GM23338 (cell line): ENCODE measurements around the gene XPR1. TPM values are rescaled to one million over a fixed set of nuclear protein-coding genes. Genes with fewer than 3 reads are reported as not detected.

Experiments used
- ATAC-seq: fragments of 200-7000 bp; cut with Tn5 transposase; 3 replicates; pipeline ENCODE4 v1.9.1; 2020
- DNase-seq: peaks from one replicate; pipeline ENCODE4 v3.0.0-alpha.2; 2015; ENCODE audit warnings: low spot score
- H2AFZ ChIP-seq: fragments of 200-600 bp; sonication (generic); 2 replicates; pipeline ENCODE4 v1.8.0; 2016; ENCODE audit warnings: antibody characterized with exemption, mild to moderate bottlenecking, moderate library complexity
- H3F3A ChIP-seq: fragments of 200-600 bp; sonication (generic); replicated peaks from 2 replicates; pipeline ENCODE4 v1.8.0; 2017; ENCODE audit warnings: antibody characterized with exemption, mixed run types, low read depth
- H3K27ac ChIP-seq: fragments of 200-600 bp; sonication (generic); 2 replicates; pipeline ENCODE4 v1.6.1; 2016; ENCODE audit warnings: low read depth
- H3K27me3 ChIP-seq: fragments of 200-600 bp; sonication (generic); 2 replicates; pipeline ENCODE4 v1.8.0; 2016; ENCODE audit warnings: mild to moderate bottlenecking, mixed run types, moderate library complexity; ENCODE audit not compliant: insufficient read depth
- H3K36me3 ChIP-seq: fragments of 200-600 bp; sonication (generic); 2 replicates; pipeline ENCODE4 v1.8.0; 2016; ENCODE audit warnings: mild to moderate bottlenecking; ENCODE audit not compliant: insufficient read depth
- H3K4me1 ChIP-seq: fragments of 200-600 bp; sonication (generic); 2 replicates; pipeline ENCODE4 v1.8.0; 2016; ENCODE audit warnings: mild to moderate bottlenecking, moderate library complexity; ENCODE audit not compliant: insufficient read depth
- H3K4me2 ChIP-seq: fragments of 200-600 bp; sonication (generic); 2 replicates; pipeline ENCODE4 v1.7.1; 2017; ENCODE audit warnings: mixed run types
- H3K4me3 ChIP-seq: fragments of 200-600 bp; sonication (generic); 2 replicates; pipeline ENCODE4 v1.6.1; 2016; ENCODE audit warnings: mixed run types
- H3K79me2 ChIP-seq: fragments of 200-600 bp; sonication (generic); replicated peaks from 2 replicates; pipeline ENCODE4 v1.8.0; 2017; ENCODE audit warnings: mild to moderate bottlenecking; ENCODE audit not compliant: insufficient read depth
- H3K9me2 ChIP-seq: fragments of 200-600 bp; sonication (generic); 2 replicates; pipeline ENCODE4 v1.8.0; 2017; ENCODE audit not compliant: insufficient read depth
- H4K20me1 ChIP-seq: fragments of 200-600 bp; sonication (generic); replicated peaks from 2 replicates; pipeline ENCODE4 v1.8.0; 2017; ENCODE audit warnings: mild to moderate bottlenecking; ENCODE audit not compliant: insufficient read depth
- H3K27ac Mint-ChIP-seq: 2 replicates; pipeline ENCODE4 v1.8.0; 2020; ENCODE audit warnings: inconsistent platforms, mild to moderate bottlenecking, moderate library complexity, mixed read lengths
- H3K27me3 Mint-ChIP-seq: 3 replicates; pipeline ENCODE4 v1.8.0; 2022; ENCODE audit warnings: low read depth, mild to moderate bottlenecking, moderate library complexity, mixed read lengths, inconsistent platforms; ENCODE audit not compliant: insufficient read depth, poor library complexity
- H3K36me3 Mint-ChIP-seq: 3 replicates; pipeline ENCODE4 v1.8.0; 2021; ENCODE audit warnings: low read depth, mild to moderate bottlenecking, inconsistent platforms, moderate library complexity, mixed read lengths
- H3K4me1 Mint-ChIP-seq: 3 replicates; pipeline ENCODE4 v1.8.0; 2020; ENCODE audit warnings: mild to moderate bottlenecking, inconsistent platforms, mixed read lengths
- H3K4me3 Mint-ChIP-seq: 3 replicates; pipeline ENCODE4 v1.8.0; 2021; ENCODE audit warnings: moderate library complexity, mild to moderate bottlenecking, inconsistent platforms, mixed read lengths
- H3K9me3 Mint-ChIP-seq: 3 replicates; pipeline ENCODE4 v1.8.0; 2020; ENCODE audit warnings: moderate library complexity, mild to moderate bottlenecking, inconsistent platforms, mixed read lengths
- CREB1 ChIP-seq: fragments of 250-450 bp; sonication (Bioruptor Pico); IDR thresholded peaks from 2 replicates; pipeline ENCODE4 v1.5.0; 2020; ENCODE audit warnings: low read depth, mild to moderate bottlenecking, moderate library complexity
- CTCF ChIP-seq, 2 experiments: fragments of 200-600 bp in 1 of 2; sonication (generic) in 1 of 2; conservative IDR thresholded peaks; 2 replicates each; pipeline versions ENCODE4 v1.5.1 to v1.6.1; 2016 to 2017; ENCODE audit warnings: antibody characterized with exemption in 2 of 2, low read depth in 2 of 2, mild to moderate bottlenecking in 2 of 2, moderate library complexity in 1 of 2
- ETS1 ChIP-seq: IDR thresholded peaks from 2 replicates; pipeline ENCODE4 v1.6.1; 2016; ENCODE audit warnings: antibody characterized with exemption
- EZH2 ChIP-seq: fragments of 200-600 bp; sonication (generic); IDR thresholded peaks from one replicate; pipeline ENCODE4 v1.8.0; 2017; ENCODE audit warnings: antibody characterized with exemption, mild to moderate bottlenecking, low read depth; ENCODE audit not compliant: unreplicated experiment
- EZH2phosphoT487 ChIP-seq: fragments of 200-600 bp; sonication (generic); IDR thresholded peaks from one replicate; pipeline ENCODE4 v1.8.1; 2018; ENCODE audit warnings: antibody characterized with exemption; ENCODE audit not compliant: unreplicated experiment
- JUNB ChIP-seq: IDR thresholded peaks from one replicate; pipeline ENCODE4 v1.6.1; 2016; ENCODE audit warnings: antibody characterized with exemption; ENCODE audit not compliant: unreplicated experiment
- NANOG ChIP-seq: IDR thresholded peaks from 2 replicates; pipeline ENCODE4 v1.6.1; 2016; ENCODE audit warnings: antibody characterized with exemption, borderline replicate concordance
- POLR2AphosphoS5 ChIP-seq: IDR thresholded peaks from 2 replicates; pipeline ENCODE4 v1.6.1; 2016; ENCODE audit warnings: antibody characterized with exemption, low read depth
- STAT1 ChIP-seq: IDR thresholded peaks from one replicate; pipeline ENCODE4 v1.6.1; 2016; ENCODE audit warnings: antibody characterized with exemption; ENCODE audit not compliant: unreplicated experiment
- ZNF331 ChIP-seq: fragments of 250-450 bp; sonication (Bioruptor Pico); IDR thresholded peaks from 2 replicates; pipeline ENCODE4 v1.5.0; 2020; ENCODE audit warnings: low read depth, mild to moderate bottlenecking, moderate library complexity
- polyA plus RNA-seq: library from polyadenylated mRNA; unstranded; fragments of >200 nt; fragmentation: Nextera tagmentation; extraction: Ambion mirVana; gene quantifications from 2 replicates; pipeline ENCODE4 v1.2.1, GENCODE V29; 2016
- total RNA-seq: library from RNA; depleted of rRNA; stranded (reverse); fragments of >200 nt; shearing (Covaris generic); gene quantifications from 2 replicates; pipeline ENCODE4 v1.2.3, GENCODE V29; 2014
- TF ChIP-seq, protein P1 (sequence below): IDR thresholded peaks from one replicate; pipeline ENCODE4 v1.6.1; 2018; ENCODE audit warnings: antibody characterized with exemption; ENCODE audit not compliant: unreplicated experiment

The XPR1 gene
- total and polyA plus RNA-seq, 2 experiments from 2014 or later, result 9.3 to 38.1 TPM

- no peak overlapping the region for H2AFZ ChIP-seq
- no peaks in the 10 kb centered on the region for H3K36me3 Mint-ChIP-seq
- peaks cover 16% of the 10 kb centered on the region for H3K4me1 ChIP-seq
- peaks cover 22% of the 10 kb centered on the region for H3K4me1 Mint-ChIP-seq
- H3F3A ChIP-seq, result no peaks in the 10 kb centered on the region
- H3K27ac ChIP-seq, result no peak overlapping the region
- ATAC-seq (no peak), DNase-seq (no peak)
- peaks cover 22% of the 10 kb centered on the region for H3K79me2 ChIP-seq
- peaks cover 3% of the 10 kb centered on the region; the same call in 1 of the 2 replicates for H4K20me1 ChIP-seq
- H3K4me3 ChIP-seq, result no peak overlapping the region
- peaks cover 9% of the 10 kb centered on the region for H3K27me3 Mint-ChIP-seq
- TF ChIP-seq, protein P1, sequence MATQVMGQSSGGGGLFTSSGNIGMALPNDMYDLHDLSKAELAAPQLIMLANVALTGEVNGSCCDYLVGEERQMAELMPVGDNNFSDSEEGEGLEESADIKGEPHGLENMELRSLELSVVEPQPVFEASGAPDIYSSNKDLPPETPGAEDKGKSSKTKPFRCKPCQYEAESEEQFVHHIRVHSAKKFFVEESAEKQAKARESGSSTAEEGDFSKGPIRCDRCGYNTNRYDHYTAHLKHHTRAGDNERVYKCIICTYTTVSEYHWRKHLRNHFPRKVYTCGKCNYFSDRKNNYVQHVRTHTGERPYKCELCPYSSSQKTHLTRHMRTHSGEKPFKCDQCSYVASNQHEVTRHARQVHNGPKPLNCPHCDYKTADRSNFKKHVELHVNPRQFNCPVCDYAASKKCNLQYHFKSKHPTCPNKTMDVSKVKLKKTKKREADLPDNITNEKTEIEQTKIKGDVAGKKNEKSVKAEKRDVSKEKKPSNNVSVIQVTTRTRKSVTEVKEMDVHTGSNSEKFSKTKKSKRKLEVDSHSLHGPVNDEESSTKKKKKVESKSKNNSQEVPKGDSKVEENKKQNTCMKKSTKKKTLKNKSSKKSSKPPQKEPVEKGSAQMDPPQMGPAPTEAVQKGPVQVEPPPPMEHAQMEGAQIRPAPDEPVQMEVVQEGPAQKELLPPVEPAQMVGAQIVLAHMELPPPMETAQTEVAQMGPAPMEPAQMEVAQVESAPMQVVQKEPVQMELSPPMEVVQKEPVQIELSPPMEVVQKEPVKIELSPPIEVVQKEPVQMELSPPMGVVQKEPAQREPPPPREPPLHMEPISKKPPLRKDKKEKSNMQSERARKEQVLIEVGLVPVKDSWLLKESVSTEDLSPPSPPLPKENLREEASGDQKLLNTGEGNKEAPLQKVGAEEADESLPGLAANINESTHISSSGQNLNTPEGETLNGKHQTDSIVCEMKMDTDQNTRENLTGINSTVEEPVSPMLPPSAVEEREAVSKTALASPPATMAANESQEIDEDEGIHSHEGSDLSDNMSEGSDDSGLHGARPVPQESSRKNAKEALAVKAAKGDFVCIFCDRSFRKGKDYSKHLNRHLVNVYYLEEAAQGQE, result no peak
- no peak overlapping the region for H3K27ac Mint-ChIP-seq
- no peak overlapping the region for H3K4me3 Mint-ChIP-seq
- no peak overlapping the region for H3K4me2 ChIP-seq
- H3K9me3 Mint-ChIP-seq, result no peaks in the 10 kb centered on the region; the same call in 2 of the 3 replicates
- H3K27me3 ChIP-seq, result no peaks in the 10 kb centered on the region
- no peaks in the 10 kb centered on the region for H3K36me3 ChIP-seq
- H3K9me2 ChIP-seq, result no peaks in the 10 kb centered on the region
Measured at GRCh38 chr1:180691322-180691913, 59.6 kb downstream of the XPR1 start.

DNA sequence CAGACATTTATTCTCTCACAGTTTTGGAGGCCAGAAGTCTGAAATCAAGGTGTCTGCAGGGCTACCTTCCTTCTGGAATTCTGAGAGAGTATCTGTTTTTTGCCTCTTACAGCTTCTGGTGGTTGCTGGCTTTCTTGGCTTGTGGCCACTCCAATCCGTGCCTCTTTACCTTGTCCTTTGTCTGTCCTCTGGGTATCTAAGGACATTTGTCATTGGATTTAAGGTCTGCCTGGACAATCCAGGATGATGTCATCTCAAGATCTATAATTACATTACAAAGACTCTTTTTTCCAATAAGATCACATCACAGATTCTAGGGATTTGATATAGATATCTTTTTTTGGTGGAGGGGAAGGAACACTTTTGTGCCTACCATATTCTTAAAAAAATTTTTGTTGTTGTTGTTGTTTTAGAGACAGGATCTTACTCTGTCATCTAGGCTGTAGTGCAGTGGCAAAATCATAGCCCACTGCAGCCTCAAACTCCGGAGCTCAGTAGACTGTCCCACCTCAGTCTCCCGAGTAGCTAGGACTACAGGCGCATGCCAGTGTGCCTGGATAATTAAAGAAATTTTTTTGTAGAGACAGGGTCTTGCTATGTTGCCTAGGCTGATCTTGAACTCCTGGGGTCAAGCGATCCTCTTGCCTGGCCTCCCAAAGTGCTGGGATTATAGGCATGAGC, 61.9 kb downstream of the XPR1 start:
- H3K4me3 Mint-ChIP-seq, result no peak overlapping the region
- peaks cover 42% of the 10 kb centered on the region for H3K79me2 ChIP-seq
- TF ChIP-seq ETS1 (no peak), STAT1 (no peak), ZNF331 (CRISPR knock-in tag) (no peak), POLR2AphosphoS5 (no peak), EZH2phosphoT487 (no peak), CREB1 (CRISPR knock-in tag) (no peak), EZH2 (no peak), NANOG (no peak), CTCF (conservative IDR thresholded peaks at IDR 0.05; ENCODE audit: low read depth in 2 of 2) (no peak), JUNB (no peak)
- TF ChIP-seq, protein P1, result no peak

More for the DNA sequence above, 61.9 kb downstream of the XPR1 start:
- Histone ChIP-seq H3K4me3 (no peak overlapping the region), H3K36me3 (peaks cover under 1% of the 10 kb centered on the region; the same call in 1 of the 2 replicates), H3K9me2 (no peaks in the 10 kb centered on the region), H3F3A (no peaks in the 10 kb centered on the region), H3K27me3 (no peaks in the 10 kb centered on the region), H4K20me1 (peaks cover 3% of the 10 kb centered on the region; the same call in 1 of the 2 replicates), H3K27ac (no peak overlapping the region; the same call in 1 of the 2 replicates), H2AFZ (no peak overlapping the region), H3K4me2 (no peak overlapping the region), H3K4me1 (peaks cover 16% of the 10 kb centered on the region)
- ATAC-seq (no peak), DNase-seq (no peak)
- H3K9me3 Mint-ChIP-seq, result peaks cover 18% of the 10 kb centered on the region
- peaks cover 9% of the 10 kb centered on the region for H3K27me3 Mint-ChIP-seq
- H3K27ac Mint-ChIP-seq, result no peak overlapping the region
- H3K4me1 Mint-ChIP-seq, result peaks cover 22% of the 10 kb centered on the region
- H3K36me3 Mint-ChIP-seq, result peaks cover 14% of the 10 kb centered on the region
